Kasumi-1 (cell line): Measurements from ENCODE around the gene PHF14.

Source experiments
- DNase-seq, 2 experiments: peaks; one replicate each; lab custom pipeline; 2025; lab: John Stamatoyannopoulos, UW

Gene PHF14

GRCh38 chr7:11104578-11104977, 130.9 kb downstream of the PHF14 start:
- DNase-seq = no peak

GRCh38 chr7:11109659-11110058, 136.0 kb downstream of the PHF14 start:
- DNase-seq = no peak

DNA sequence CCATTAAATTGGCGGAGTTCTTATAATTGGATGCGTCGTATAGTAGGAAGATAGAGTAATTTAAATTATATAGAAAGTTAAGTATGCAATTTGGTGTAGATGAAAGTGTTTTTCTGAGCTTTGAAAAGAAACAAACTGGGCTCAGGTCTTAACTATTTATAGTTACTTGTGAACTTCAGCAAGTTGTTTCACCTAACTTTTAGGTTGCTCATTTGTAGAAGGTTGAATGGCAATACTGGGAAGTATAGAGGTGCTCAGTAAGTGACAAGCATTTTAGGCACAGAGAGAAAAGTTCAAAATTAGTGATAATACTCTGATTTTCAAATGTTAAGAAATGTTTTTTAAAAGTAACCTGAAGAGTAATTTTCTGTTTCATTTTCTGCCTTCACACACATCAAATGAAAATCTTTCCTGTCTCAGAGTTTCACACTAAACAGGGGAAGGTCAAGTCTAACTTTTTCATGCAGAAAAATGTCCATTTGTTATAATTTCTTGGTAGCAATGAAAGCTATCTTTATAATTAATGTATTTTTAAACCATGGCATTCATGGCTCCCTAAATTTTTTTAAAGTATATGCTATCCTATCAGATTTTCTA, 146.5 kb downstream of the PHF14 start:
- DNase-seq = no peak

GRCh38 chr7:11120675-11121220, 147.1 kb downstream of the PHF14 start:
- DNase-seq = no peak

DNA sequence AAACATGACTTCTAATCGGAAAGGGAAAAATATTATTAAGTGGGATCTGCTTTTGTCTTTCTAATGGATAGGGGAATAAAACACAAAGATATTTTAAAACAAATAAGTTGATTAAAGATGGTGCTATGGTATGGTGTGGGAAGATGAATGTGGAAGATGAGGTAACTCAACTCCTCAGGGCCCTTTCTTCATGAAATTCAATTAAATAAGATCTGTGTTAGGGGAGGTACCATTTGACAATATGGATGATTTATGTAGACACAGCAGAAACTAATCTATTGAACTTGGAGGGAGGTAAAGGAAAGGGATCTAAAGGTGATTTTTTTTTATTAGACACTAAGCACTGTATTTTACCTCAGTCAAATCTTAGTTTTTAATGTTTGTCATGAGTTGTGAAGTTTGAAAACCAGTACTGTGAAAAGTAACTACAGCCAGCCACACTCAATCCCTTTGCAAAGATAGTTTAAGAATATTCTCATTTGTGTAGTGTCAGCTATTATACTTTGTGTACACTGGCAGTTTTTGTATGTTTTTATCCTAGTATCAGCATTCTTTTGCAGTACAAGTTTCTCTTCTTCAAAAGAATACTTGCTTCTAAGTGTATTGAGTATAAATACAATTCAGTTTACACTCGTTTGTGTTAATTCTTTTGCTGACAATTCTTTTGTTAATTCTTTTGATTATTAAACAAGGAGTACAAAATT, 151.3 kb downstream of the PHF14 start:
- no peak for DNase-seq

DNA sequence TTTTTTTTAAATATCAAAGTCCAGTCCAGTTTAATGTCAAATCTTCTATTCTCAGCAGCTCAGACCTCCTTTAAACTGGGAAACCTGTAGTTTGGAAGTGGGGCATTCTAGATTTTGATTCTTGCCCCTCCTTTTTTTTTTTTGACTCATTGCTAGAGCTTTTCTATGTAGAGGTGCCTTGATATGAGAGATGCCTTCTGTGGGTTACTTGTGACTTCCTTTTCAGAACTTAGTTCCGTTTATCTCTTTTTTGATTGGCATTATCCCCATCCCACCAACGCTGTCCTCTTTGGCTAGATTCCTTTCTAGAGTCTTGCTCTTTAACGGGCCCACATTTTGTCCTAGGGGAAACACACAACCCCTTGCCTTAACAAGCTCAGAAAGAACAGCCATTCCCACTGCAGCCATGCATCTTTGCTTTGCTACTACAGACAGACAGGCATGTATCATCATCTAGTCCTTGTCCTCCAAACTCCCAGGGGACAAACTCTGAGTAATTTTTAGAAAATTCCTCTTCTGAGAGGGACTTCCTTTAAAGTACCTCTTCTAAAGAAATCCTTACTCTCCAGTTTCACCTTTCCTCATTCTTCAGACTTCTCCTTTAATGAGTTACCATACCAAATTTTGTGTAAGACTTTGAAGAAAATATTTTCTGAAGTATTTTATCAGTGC, 153.6 kb downstream of the PHF14 start:
- DNase-seq = peak in 1 of 2 experiments; percentile 0

DNA sequence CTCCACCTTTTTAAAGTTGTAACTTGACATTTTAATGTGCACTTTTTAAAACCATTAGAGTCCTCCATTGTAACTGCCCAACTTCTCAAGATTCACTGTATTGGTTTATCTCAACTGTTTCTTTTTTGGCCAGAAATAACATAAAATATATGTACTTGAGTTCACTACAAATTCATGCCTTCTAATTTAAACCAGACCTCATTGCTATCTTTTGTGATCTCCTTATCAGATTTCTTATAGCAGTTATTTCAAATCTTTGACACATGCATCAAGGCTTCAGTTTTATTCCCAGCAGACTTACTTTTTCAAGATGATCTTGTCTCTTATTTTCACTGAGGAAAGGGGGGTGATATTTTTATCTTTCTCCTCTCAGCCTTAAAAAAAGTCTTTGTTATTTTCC, 154.3 kb downstream of the PHF14 start:
- no peak for DNase-seq

DNA sequence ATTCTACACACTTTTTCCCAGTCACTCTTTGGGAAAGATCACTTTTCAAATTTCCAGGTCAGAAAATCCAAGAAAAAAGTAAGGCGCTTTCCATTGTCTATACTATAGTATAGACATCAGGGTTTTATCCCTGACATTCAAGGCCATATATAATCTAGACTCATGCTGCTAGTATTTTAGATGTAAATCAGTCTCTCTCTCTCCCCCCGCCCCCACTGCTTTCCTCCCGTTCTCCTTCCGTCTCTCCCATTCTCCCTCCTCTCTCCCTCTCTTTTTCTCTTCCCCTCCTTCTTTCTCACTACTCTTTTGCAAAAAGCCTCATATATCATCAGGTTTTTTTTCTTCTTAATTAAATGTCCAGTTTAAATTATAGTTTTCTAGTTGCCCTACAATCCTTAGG, 154.8 kb downstream of the PHF14 start:
- no peak for DNase-seq

GRCh38 chr7:11130012-11130411, 156.3 kb downstream of the PHF14 start:
- DNase-seq = no peak

DNA sequence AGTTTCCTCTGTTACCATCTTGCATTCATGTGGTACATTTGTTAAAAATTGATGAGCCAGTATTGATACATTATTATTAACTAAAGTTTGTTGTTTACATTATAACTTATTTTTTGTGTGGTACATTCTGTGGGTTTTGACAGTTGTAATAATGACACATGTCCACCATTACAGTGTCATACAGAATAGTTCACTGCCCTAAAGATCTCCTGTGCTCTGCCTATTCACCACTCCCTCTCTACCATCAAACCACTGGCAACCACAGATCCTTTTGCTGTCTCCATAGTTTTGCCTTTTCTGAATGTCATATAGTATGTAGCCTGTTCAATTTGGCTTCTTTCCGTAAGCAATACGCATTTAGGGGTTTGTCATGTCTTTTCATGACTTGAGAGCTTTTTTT, 156.9 kb downstream of the PHF14 start:
- DNase-seq = no peak

- DNase-seq = peak; percentile 28 to 50
Observed at GRCh38 chr7:11133436-11133959, 159.8 kb downstream of the PHF14 start.

- no peak for DNase-seq
Observed at GRCh38 chr7:11135573-11135972, 161.9 kb downstream of the PHF14 start.

DNA sequence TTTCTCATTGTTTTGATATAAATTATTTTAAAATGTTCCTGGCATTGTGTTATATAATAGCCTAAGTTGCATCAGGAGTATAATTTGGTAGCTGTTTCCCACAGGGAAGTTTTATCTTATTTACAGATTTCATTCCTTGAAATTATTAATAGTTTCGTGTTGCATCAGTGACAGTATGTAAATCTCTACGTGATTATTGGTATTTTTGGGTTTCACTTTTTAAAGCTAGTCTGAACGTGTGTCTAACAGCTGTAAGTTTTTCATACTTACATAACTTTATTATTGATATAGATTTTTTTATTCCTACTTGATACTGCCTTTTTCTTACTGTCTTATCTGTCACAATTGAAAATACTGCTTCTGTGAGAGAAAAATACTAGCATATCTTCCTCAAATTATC, 167.9 kb downstream of the PHF14 start:
- DNase-seq = no peak

- no peak for DNase-seq
Observed at GRCh38 chr7:11153694-11154093, 180.0 kb downstream of the PHF14 start.

- no peak for DNase-seq
Observed at GRCh38 chr7:11155883-11156282, 182.2 kb downstream of the PHF14 start.

GRCh38 chr7:11161499-11161898, 187.8 kb downstream of the PHF14 start:
- DNase-seq = no peak

GRCh38 chr7:11163220-11163619, 189.5 kb downstream of the PHF14 start:
- DNase-seq = no peak

DNA sequence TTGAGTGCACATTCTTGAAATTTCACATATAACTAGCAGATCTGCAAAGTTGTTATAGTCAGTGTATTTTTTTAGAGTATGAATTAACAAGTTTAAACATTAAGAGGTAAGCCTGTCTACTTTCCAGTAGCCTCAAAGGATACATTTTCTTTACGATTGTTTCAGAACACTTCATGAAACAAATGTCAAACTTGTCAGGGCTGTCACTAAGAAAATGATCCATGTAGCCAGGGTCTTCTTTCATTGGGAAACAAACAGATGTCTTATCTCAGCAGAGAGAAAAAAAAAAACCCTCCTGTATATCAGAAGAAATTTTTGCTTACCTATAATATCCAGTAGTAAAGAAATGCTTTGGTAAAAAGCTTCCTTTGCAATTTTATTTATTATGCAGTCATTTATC, 192.4 kb downstream of the PHF14 start:
- DNase-seq = no peak

DNA sequence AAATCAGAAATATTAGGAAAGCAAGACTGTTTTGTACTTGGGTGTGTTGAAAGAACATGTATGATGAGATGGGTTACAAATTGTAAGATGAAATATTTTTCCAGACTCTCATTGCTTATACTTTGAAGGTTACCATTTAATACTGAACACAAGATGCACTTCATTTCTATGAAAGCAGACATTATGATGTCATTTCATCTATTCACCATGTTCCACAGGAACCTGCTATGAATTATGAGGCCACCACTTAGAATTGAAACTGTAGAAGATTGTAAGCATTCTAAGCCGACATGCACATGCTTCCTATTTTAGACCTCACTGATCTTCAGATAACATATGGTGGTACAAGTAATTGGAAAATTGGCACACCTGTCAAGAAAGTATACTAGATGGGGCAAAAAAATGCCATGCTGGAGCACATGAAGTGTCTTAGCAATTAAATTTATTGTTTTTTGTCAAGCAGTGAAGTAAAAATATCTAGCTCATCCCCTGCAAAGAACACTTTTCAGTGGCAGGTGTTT, 195.0 kb downstream of the PHF14 start:
- no peak for DNase-seq

DNA sequence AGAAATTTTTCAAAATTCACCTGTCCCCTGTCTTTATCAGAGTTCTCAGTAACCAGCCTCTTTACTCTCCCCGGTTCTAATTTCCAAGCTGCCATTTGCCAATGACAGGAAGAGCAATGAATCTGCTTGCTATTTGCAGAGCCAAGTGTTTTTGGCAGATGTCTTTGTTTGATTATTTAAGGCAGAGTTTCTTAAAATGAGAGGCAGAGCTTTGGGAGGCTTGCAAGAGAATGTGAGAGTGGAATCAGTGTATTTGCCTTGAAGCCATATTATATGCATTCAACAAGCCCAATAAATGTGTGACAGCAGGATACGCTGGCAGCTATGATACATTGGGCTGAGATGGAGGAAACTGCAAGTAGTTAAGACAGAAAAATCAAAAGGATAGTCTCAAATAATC, 196.5 kb downstream of the PHF14 start:
- DNase-seq = no peak

- no peak for DNase-seq
Observed at GRCh38 chr7:11170863-11171568, 197.3 kb downstream of the PHF14 start.

GRCh38 chr7:11171569-11172192, 198.0 kb downstream of the PHF14 start:
- no peak for DNase-seq
